ENCODE data around the gene PHLDB3. TPM values are rescaled to one million over a fixed set of nuclear protein-coding genes. Genes with fewer than 3 reads are reported as not detected.

PHLDB3 gene
- total and polyA plus RNA-seq, 2 of the 4 experiments (the other 2 are of a cell fraction) = 2.9 to 10.6 TPM

DNA sequence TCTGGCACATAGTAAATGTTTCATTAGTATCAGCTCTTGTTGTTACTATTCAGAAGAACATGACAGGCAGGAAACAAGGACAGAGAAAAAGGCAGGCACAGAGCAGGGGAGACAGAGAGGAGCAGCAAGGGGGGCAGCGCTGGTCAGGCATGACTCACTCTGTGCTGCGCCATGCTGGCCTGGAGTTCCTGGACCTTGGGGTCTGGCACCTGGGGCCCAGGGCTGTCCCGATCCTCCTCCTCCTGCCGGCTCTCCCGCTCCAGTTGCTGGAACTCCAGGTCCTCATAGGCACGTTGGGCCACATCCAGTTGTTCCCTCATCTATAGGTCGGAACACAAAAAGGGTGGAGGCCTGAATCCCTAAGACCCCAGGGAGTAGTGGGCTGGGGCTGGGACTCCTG, 7.6 kb downstream of the PHLDB3 start:
- no peak for ATAC-seq (ENCODE audit: low read depth)
- dilution Hi-C loops (cut with HindIII; ENCODE audit: low sequenced_read_pairs, unreplicated experiment) (no loop called here), intact Hi-C loops (cut with micrococcal nuclease) (no loop called here), in situ Hi-C loops (cut with MboI; ENCODE audit: low sequenced_read_pairs) (no loop called here)
- H3K23ac ChIP-seq (ENCODE audit: low read depth, low read length) = no peak overlapping the region
- H3K4me2 ChIP-seq (ENCODE audit: low read depth, low read length) = no peak overlapping the region
- no peak for TF ChIP-seq CEBPB (IDR thresholded peaks at IDR 0.05; ENCODE audit: low read depth, low read length)
- TF ChIP-seq, protein P1, sequence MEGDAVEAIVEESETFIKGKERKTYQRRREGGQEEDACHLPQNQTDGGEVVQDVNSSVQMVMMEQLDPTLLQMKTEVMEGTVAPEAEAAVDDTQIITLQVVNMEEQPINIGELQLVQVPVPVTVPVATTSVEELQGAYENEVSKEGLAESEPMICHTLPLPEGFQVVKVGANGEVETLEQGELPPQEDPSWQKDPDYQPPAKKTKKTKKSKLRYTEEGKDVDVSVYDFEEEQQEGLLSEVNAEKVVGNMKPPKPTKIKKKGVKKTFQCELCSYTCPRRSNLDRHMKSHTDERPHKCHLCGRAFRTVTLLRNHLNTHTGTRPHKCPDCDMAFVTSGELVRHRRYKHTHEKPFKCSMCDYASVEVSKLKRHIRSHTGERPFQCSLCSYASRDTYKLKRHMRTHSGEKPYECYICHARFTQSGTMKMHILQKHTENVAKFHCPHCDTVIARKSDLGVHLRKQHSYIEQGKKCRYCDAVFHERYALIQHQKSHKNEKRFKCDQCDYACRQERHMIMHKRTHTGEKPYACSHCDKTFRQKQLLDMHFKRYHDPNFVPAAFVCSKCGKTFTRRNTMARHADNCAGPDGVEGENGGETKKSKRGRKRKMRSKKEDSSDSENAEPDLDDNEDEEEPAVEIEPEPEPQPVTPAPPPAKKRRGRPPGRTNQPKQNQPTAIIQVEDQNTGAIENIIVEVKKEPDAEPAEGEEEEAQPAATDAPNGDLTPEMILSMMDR (conservative IDR thresholded peaks at IDR 0.05; ENCODE audit: low read depth, low read length) = no peak
- TF ChIP-seq RAD21 (IDR thresholded peaks at IDR 0.05; ENCODE audit: low read length) = no peak
- TF ChIP-seq MAFK (IDR thresholded peaks at IDR 0.05; ENCODE audit: low read depth, low read length) = no peak
- no peak for TF ChIP-seq FOS (IDR thresholded peaks at IDR 0.05; ENCODE audit: low read depth, low read length)
- no peak for TF ChIP-seq BHLHE40 (IDR thresholded peaks at IDR 0.05; ENCODE audit: low read depth, low read length)
- H2BK20ac ChIP-seq (ENCODE audit: low read depth, low read length) = no peak overlapping the region
- no peaks in the 10 kb centered on the region for H3K9me1 ChIP-seq (ENCODE audit: insufficient read depth, low read length)
- no peaks in the 10 kb centered on the region; the same call in 1 of the 2 replicates for H4K20me1 ChIP-seq (ENCODE audit: insufficient read depth, low read length)
- peaks cover 0 to 1% of the 10 kb centered on the region in 2 experiments; a peak in 2 of 4 replicates for H3K79me1 ChIP-seq (ENCODE audit: low read depth in 1 of 2, low read length in 2 of 2)
- H2AFZ ChIP-seq (replicated peaks; ENCODE audit: low read length, poor library complexity) = no peak overlapping the region
- H3K56ac ChIP-seq (ENCODE audit: extremely low read depth, insufficient read depth, low read length) = no peak overlapping the region
- WGBS, 2 experiments (ENCODE audit: extremely low coverage in 2 of 2, insufficient read length in 1 of 2) = 67% methylated on average over 1 of the region's 7 CpGs; no CpG with 5 or more reads in 1 of the 2 experiments
- H2BK15ac ChIP-seq (ENCODE audit: low read depth, low read length) = no peak overlapping the region
- no peak overlapping the region for H2BK120ac ChIP-seq (ENCODE audit: low read depth, low read length)
- no peak overlapping the region for H4K5ac ChIP-seq (ENCODE audit: low read depth, low read length)
- ChIA-PET POLR2A (ENCODE audit: unreplicated experiment) (no interaction called here), CTCF (no interaction called here)
- no peaks in the 10 kb centered on the region for H3K4me1 ChIP-seq (ENCODE audit: control insufficient read depth, insufficient read depth, low read length)
- no peak overlapping the region for H3K14ac ChIP-seq (replicated peaks; ENCODE audit: low read depth, low read length)
- BruUV-seq (replicated peaks) = no TSS peak
- H3K27ac ChIP-seq (ENCODE audit: insufficient read depth, low read length) = no peak overlapping the region
- H2AK5ac ChIP-seq (ENCODE audit: low read depth, low read length) = no peak overlapping the region
- no peak for DNase-seq
- H3K18ac ChIP-seq (ENCODE audit: low read depth, low read length) = no peak overlapping the region
- H2AK9ac ChIP-seq (replicated peaks; ENCODE audit: low read depth, low read length, poor library complexity) = no peak overlapping the region
- H3K36me3 ChIP-seq (ENCODE audit: control insufficient read depth, insufficient read depth, low read length) = peaks cover 21% of the 10 kb centered on the region
- no peak overlapping the region for H3K4ac ChIP-seq (ENCODE audit: low read depth, low read length)
- no peaks in the 10 kb centered on the region for H3K27me3 ChIP-seq (ENCODE audit: control insufficient read depth, insufficient read depth, low read length)
- H3K4me3 ChIP-seq (ENCODE audit: insufficient read depth, low read depth, low read length) = no peak overlapping the region
- no peak overlapping the region for H3K9ac ChIP-seq (ENCODE audit: low read depth, low read length)
- no peak overlapping the region for H4K91ac ChIP-seq (ENCODE audit: insufficient read depth, low read depth, low read length)
- H4K8ac ChIP-seq (ENCODE audit: low read depth in 2 of 2, low read length in 2 of 2) = no peak overlapping the region
- H3K9me3 ChIP-seq (ENCODE audit: control insufficient read depth, insufficient read depth, low read length) = no peaks in the 10 kb centered on the region
- no peak overlapping the region for H2BK5ac ChIP-seq (ENCODE audit: low read depth, low read length, poor library complexity, severe bottlenecking)
